Measurements from ENCODE around the gene ZNF185.

- TF ChIP-seq, protein P1, sequence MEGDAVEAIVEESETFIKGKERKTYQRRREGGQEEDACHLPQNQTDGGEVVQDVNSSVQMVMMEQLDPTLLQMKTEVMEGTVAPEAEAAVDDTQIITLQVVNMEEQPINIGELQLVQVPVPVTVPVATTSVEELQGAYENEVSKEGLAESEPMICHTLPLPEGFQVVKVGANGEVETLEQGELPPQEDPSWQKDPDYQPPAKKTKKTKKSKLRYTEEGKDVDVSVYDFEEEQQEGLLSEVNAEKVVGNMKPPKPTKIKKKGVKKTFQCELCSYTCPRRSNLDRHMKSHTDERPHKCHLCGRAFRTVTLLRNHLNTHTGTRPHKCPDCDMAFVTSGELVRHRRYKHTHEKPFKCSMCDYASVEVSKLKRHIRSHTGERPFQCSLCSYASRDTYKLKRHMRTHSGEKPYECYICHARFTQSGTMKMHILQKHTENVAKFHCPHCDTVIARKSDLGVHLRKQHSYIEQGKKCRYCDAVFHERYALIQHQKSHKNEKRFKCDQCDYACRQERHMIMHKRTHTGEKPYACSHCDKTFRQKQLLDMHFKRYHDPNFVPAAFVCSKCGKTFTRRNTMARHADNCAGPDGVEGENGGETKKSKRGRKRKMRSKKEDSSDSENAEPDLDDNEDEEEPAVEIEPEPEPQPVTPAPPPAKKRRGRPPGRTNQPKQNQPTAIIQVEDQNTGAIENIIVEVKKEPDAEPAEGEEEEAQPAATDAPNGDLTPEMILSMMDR (IDR thresholded peaks at IDR 0.05): no peak
- TF ChIP-seq ZFX (IDR thresholded peaks at IDR 0.05; ENCODE audit: borderline replicate concordance): no peak
Observed at GRCh38 chrX:152918707-152919106, 20.8 kb downstream of the ZNF185 start.

Measured in 22Rv1 (cell line).